SK-N-SH treated with all-trans-retinoic acid at 6 μM for 48 hours (cell line): ENCODE results near the gene CCDC57.
"Not testable (repeated sequence)": the region's sequence is repeated elsewhere in the genome, so short reads cannot be mapped to it uniquely, and the experiment has no call there.

Source experiments
- ATAC-seq: fragments of 200-7000 bp; cut with Tn5 transposase; 3 replicates; pipeline ENCODE4 v1.9.1; 2020; ENCODE audit warnings: mild to moderate bottlenecking, moderate library complexity
- ARNTL ChIP-seq: fragments of 450-650 bp; formaldehyde crosslinking; IDR thresholded peaks from 2 replicates; pipeline ENCODE4 v1.5.0; 2020; ENCODE audit warnings: low read depth, mild to moderate bottlenecking, moderate library complexity, borderline replicate concordance
- CSDC2 ChIP-seq: fragments of 250-450 bp; sonication (Bioruptor Pico); IDR thresholded peaks from 2 replicates; pipeline ENCODE4 v1.5.0; 2020; ENCODE audit warnings: mild to moderate bottlenecking, moderate library complexity
- CSRNP3 ChIP-seq: fragments of 250-450 bp; sonication (Bioruptor Pico); IDR thresholded peaks from 2 replicates; pipeline ENCODE4 v1.5.1; 2021; ENCODE audit warnings: mild to moderate bottlenecking, moderate library complexity
- ISL1 ChIP-seq: fragments of 250-450 bp; sonication (Bioruptor Pico); IDR thresholded peaks from 2 replicates; pipeline ENCODE4 v2.1.2; 2022; ENCODE audit warnings: mild to moderate bottlenecking, moderate library complexity
- PPARA ChIP-seq: fragments of 250-450 bp; sonication (Bioruptor Pico); IDR thresholded peaks from 2 replicates; pipeline ENCODE4 v1.5.0; 2020; ENCODE audit warnings: mild to moderate bottlenecking, borderline replicate concordance
- SNAI2 ChIP-seq: fragments of 250-450 bp; sonication (Bioruptor Pico); IDR thresholded peaks from 2 replicates; pipeline ENCODE4 v1.5.0; 2020; ENCODE audit warnings: mild to moderate bottlenecking, moderate library complexity
- TCF4 ChIP-seq: fragments of 250-450 bp; sonication (Bioruptor Pico); IDR thresholded peaks from 2 replicates; pipeline ENCODE4 v1.8.0; 2021; ENCODE audit warnings: mild to moderate bottlenecking, moderate library complexity, borderline replicate concordance
- TOX ChIP-seq: fragments of 250-450 bp; sonication (Bioruptor Pico); IDR thresholded peaks from 2 replicates; pipeline ENCODE4 v1.8.0; 2021; ENCODE audit warnings: mild to moderate bottlenecking, moderate library complexity, borderline replicate concordance
- TSHZ2 ChIP-seq: fragments of 250-450 bp; sonication (Bioruptor Pico); IDR thresholded peaks from 2 replicates; pipeline ENCODE4 v1.5.0; 2020; ENCODE audit warnings: mild to moderate bottlenecking, moderate library complexity
- ZC3H10 ChIP-seq: fragments of 250-450 bp; sonication (Bioruptor Pico); IDR thresholded peaks from 2 replicates; pipeline ENCODE4 v1.5.1; 2021; ENCODE audit warnings: mild to moderate bottlenecking, moderate library complexity
- ZFP3 ChIP-seq: fragments of 250-450 bp; sonication (Bioruptor Pico); IDR thresholded peaks from 2 replicates; pipeline ENCODE4 v1.5.0; 2020; ENCODE audit warnings: mild to moderate bottlenecking, moderate library complexity
- ZFP30 ChIP-seq: fragments of 450-650 bp; formaldehyde crosslinking; IDR thresholded peaks from 2 replicates; pipeline ENCODE4 v1.5.0; 2022; ENCODE audit warnings: mild to moderate bottlenecking, moderate library complexity
- ZNF565 ChIP-seq: fragments of 450-650 bp; formaldehyde crosslinking; conservative IDR thresholded peaks from 2 replicates; pipeline ENCODE4 v1.5.0; 2020; ENCODE audit warnings: low read depth, mild to moderate bottlenecking, moderate library complexity
- ZNF70 ChIP-seq: fragments of 450-650 bp; formaldehyde crosslinking; IDR thresholded peaks from 2 replicates; pipeline ENCODE4 v1.5.0; 2020; ENCODE audit warnings: mild to moderate bottlenecking, moderate library complexity
- ZNF8 ChIP-seq: fragments of 450-650 bp; formaldehyde crosslinking; IDR thresholded peaks from 2 replicates; pipeline ENCODE4 v1.5.0; 2020; ENCODE audit warnings: mild to moderate bottlenecking, moderate library complexity
- TF ChIP-seq, protein P1 (sequence below): fragments of 250-450 bp; sonication (Bioruptor Pico); IDR thresholded peaks from 2 replicates; pipeline ENCODE4 v1.5.1; 2020; ENCODE audit warnings: low read depth, mild to moderate bottlenecking, moderate library complexity
- TF ChIP-seq, protein P2 (sequence below): fragments of 250-450 bp; sonication (Bioruptor Pico); IDR thresholded peaks from 2 replicates; pipeline ENCODE4 v1.8.0; 2020; ENCODE audit warnings: mild to moderate bottlenecking, moderate library complexity, borderline replicate concordance

Gene CCDC57

GRCh38 chr17:82215095-82215971, 2.7 kb upstream of the CCDC57 start:
- no peak; the same call in 2 of the 3 replicates for ATAC-seq
- TF ChIP-seq, protein P1, sequence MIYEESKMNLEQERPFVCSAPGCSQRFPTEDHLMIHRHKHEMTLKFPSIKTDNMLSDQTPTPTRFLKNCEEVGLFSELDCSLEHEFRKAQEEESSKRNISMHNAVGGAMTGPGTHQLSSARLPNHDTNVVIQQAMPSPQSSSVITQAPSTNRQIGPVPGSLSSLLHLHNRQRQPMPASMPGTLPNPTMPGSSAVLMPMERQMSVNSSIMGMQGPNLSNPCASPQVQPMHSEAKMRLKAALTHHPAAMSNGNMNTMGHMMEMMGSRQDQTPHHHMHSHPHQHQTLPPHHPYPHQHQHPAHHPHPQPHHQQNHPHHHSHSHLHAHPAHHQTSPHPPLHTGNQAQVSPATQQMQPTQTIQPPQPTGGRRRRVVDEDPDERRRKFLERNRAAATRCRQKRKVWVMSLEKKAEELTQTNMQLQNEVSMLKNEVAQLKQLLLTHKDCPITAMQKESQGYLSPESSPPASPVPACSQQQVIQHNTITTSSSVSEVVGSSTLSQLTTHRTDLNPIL (CRISPR knock-in tag) = no peak
- TF ChIP-seq ZNF70 (CRISPR knock-in tag) (no peak), ZFP3 (CRISPR knock-in tag) (no peak), TSHZ2 (CRISPR knock-in tag) (no peak), SNAI2 (CRISPR knock-in tag) (no peak), CSDC2 (CRISPR knock-in tag) (no peak), CSRNP3 (CRISPR knock-in tag) (no peak), ZNF8 (CRISPR knock-in tag) (no peak), TCF4 (no peak)

DNA sequence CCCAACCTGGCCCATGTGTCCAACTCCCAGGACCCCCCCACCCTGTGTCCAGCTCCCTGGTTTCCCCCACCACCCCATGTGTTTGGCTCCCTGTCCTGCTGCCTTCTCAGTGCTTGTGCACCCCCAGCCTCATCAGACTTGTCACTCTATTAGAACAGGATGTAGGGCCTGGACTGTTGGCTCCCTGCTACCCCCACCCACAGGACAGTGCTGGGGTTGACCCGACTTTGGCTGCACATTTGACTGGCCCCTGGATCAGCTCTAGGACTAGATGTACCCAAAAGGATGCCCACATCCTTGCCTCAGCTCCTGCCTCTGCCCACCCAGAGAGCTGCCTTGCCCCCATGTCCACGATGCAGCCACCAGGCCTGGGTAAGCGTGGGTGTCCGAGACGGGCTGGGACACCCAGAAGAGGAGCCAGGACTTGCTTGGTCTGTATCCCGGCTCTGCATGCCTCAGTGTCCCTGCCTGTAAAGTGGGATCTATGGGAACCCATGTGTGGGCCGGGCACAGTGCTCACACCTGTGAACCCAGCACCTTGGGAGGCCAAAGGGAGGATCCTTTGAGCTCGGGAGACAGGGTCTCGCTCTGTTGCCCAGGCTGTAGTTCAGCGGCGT, 1.5 kb upstream of the CCDC57 start:
- no peak for ATAC-seq
- TF ChIP-seq SNAI2 (CRISPR knock-in tag) = no peak
- TF ChIP-seq TOX (CRISPR knock-in tag) = no peak
- no peak for TF ChIP-seq ARNTL
- no peak for TF ChIP-seq ZNF565 (CRISPR knock-in tag)
- no peak for TF ChIP-seq PPARA (CRISPR knock-in tag)
- TF ChIP-seq, all 23 proteins: peak for 0

DNA sequence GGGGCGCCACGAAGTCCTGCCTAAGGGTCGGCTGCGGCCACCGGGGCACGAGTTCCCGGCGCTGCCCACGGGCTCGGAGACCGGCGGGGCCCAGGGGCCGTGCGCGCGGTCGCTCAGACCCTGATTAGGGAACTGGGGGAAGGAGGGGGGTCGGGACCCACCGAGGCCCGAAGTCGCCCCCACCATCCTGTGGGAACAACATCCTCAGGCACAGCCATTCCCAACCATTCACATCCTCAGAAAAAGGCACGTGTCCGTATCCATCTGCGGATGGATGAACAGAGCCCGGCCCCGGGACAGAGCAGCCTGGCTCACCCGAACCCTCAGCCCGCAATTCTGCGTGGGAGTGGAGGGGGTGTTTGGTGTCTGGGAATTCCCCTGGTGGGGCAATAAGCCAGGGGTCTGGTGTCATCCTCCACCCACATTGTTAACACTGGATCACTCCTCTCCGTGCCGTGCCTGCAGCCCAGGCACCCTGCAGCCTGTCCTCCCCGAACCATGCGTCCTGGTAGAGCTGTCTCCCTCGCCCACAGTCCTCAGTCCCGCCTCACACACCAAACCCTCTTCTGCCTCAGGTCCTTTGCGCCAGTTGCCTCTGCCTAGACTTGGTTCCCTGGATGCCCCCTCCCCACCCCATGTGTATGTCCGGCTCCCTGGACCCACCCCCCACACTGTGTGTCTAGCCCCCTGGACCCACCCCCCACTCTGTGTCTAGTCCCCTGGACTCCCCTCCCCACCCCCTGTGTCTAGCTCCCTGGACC, 789 bp upstream of the CCDC57 start:
- TF ChIP-seq, protein P2, sequence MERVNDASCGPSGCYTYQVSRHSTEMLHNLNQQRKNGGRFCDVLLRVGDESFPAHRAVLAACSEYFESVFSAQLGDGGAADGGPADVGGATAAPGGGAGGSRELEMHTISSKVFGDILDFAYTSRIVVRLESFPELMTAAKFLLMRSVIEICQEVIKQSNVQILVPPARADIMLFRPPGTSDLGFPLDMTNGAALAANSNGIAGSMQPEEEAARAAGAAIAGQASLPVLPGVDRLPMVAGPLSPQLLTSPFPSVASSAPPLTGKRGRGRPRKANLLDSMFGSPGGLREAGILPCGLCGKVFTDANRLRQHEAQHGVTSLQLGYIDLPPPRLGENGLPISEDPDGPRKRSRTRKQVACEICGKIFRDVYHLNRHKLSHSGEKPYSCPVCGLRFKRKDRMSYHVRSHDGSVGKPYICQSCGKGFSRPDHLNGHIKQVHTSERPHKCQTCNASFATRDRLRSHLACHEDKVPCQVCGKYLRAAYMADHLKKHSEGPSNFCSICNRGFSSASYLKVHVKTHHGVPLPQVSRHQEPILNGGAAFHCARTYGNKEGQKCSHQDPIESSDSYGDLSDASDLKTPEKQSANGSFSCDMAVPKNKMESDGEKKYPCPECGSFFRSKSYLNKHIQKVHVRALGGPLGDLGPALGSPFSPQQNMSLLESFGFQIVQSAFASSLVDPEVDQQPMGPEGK (CRISPR knock-in tag) = no peak
- TF ChIP-seq CSDC2 (CRISPR knock-in tag) (no peak), ZNF70 (CRISPR knock-in tag) (no peak), ZC3H10 (CRISPR knock-in tag) (no peak), ZFP3 (CRISPR knock-in tag) (no peak), SNAI2 (CRISPR knock-in tag) (no peak), TCF4 (no peak), ZFP30 (CRISPR knock-in tag) (no peak), ZNF8 (CRISPR knock-in tag) (no peak), ISL1 (no peak), TSHZ2 (CRISPR knock-in tag) (no peak)
- ATAC-seq = peak; percentile 55

GRCh38 chr17:82210655-82211054, 2.0 kb downstream of the CCDC57 start:
- not testable (repeated sequence) for ATAC-seq
